ENCODE measurements around the gene PAQR4.
A peak's percentile ranks its signal among the peaks of the same experiment; 100 is the strongest.

Gene PAQR4

DNA sequence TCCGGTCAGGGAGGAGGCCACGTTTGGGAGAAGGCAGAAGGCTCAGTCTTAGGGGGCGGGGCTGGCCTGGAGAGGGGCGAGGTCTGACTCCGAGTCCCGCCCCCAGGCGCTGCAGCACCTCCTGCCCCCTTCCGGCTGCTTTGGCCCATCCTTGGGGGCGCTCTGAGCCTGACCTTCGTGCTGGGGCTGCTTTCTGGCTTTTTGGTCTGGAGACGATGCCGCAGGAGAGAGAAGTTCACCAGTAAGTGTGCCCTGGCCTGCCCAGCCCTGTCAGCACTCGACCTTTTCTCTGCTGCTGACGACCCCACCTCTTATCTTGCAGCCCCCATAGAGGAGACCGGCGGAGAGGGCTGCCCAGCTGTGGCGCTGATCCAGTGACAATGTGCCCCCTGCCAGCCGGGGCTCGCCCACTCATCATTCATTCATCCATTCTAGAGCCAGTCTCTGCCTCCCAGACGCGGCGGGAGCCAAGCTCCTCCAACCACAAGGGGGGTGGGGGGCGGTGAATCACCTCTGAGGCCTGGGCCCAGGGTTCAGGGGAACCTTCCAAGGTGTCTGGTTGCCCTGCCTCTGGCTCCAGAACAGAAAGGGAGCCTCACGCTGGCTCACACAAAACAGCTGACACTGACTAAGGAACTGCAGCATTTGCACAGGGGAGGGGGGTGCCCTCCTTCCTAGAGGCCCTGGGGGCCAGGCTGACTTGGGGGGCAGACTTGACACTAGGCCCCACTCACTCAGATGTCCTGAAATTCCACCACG is 52.5 kb downstream of the PAQR4 start:
- DNase-seq (ENCODE audit: low spot score) = peak; percentile 82

DNA sequence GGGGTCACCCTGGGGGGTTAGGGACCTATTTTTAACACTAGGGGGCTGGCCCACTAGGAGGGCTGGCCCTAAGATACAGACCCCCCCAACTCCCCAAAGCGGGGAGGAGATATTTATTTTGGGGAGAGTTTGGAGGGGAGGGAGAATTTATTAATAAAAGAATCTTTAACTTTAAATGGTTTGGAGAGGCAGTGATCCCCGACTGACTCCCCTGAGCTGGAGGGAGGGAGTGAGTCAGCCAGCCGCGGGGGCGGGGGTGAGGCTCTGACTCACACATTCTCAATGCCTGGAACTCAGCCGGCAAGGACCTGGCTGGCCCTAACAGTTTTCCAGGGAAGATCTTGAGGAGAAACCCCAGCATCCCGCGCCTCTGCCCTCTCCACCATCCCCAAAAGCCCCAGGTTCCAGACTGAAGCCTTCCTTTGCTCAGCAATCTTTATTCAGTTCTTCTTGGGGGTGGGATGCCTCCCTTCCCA is 53.1 kb downstream of the PAQR4 start:
- DNase-seq (ENCODE audit: low spot score) = peak; percentile 90

- no peak for DNase-seq (ENCODE audit: low spot score)
Observed at GRCh38 chr16:3022684-3023414, 53.7 kb downstream of the PAQR4 start.

Data from AG20443 (cell line).